ENCODE data around the gene TNFRSF12A.
"Not testable (repeated sequence)": the region's sequence is repeated elsewhere in the genome, so short reads cannot be mapped to it uniquely, and the experiment has no call there.

Gene TNFRSF12A

GRCh38 chr16:3065742-3066439 is 45.7 kb downstream of the TNFRSF12A start:
- DNase-seq, result no peak

- no peak for DNase-seq
Observed at GRCh38 chr16:3066440-3066748, 46.2 kb downstream of the TNFRSF12A start.

GRCh38 chr16:3068487-3068886 is 48.3 kb downstream of the TNFRSF12A start:
- DNase-seq, result no peak

- not testable (repeated sequence) for DNase-seq
Observed at GRCh38 chr16:3069146-3069545, 49.0 kb downstream of the TNFRSF12A start.

GRCh38 chr16:3070608-3071111 is 50.5 kb downstream of the TNFRSF12A start:
- no peak for DNase-seq

- DNase-seq, result no peak
Observed at GRCh38 chr16:3071655-3072054, 51.5 kb downstream of the TNFRSF12A start.

All from inflammatory macrophage (primary cell).